ENCODE data around the gene NBAS. TPM values are rescaled to one million over a fixed set of nuclear protein-coding genes. Genes with fewer than 3 reads are reported as not detected.

NBAS gene
- total RNA-seq, 1 experiment from 2014 or later: 28.9 TPM

DNA sequence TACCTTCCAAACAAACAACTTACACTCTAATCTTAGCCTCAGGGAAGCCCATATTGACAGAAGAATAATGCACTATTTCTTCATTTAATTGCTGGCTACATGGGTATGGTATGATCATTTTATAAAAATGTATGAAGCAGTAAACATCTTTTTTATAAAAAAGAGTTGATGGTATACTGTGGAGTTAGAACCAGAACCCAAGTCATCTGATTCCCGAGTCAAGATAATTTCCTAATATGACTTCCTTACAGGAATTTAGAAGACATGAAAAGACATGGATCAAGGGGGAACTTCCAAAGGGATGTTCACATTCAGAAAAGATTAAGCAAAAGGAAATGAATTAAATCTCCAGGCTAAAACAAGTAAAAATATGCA is 171.8 kb downstream of the NBAS start:
- intact Hi-C loops (cut with micrococcal nuclease; ENCODE audit: unreplicated experiment): no loop called here
- no peak for TF ChIP-seq CTCF (conservative IDR thresholded peaks at IDR 0.05)
- no peak for TF ChIP-seq EZH2 (IDR thresholded peaks at IDR 0.05; ENCODE audit: low read depth)
- Histone ChIP-seq H3K9me3 (ENCODE audit: insufficient read depth, low read depth) (no peaks in the 10 kb centered on the region; the same call in 1 of the 2 replicates), H4K20me1 (ENCODE audit: insufficient read depth) (no peaks in the 10 kb centered on the region), H3K4me2 (no peak overlapping the region), H3K4me1 (replicated peaks; ENCODE audit: insufficient read depth) (no peaks in the 10 kb centered on the region; the same call in 1 of the 2 replicates), H3K9me2 (ENCODE audit: insufficient read depth) (0 out of 2 replicates have a peak, but pooled peaks cover 7% of the 10 kb centered on the region), H3K27me3 (ENCODE audit: insufficient read depth, low read depth) (no peaks in the 10 kb centered on the region), H3K4me3 (no peak overlapping the region), H3F3A (ENCODE audit: insufficient read depth, low read depth) (no peaks in the 10 kb centered on the region), H3K27ac (no peak overlapping the region), H3K36me3 (ENCODE audit: low read depth) (no peaks in the 10 kb centered on the region), H2AFZ (no peak overlapping the region), H3K79me2 (ENCODE audit: low read depth) (no peaks in the 10 kb centered on the region)
- ChIA-PET CTCF (no interaction called here), POLR2A (ENCODE audit: unreplicated experiment) (no interaction called here)
- DNase-seq: no peak
- BruUV-seq (replicated peaks): no TSS peak

- H3K9me3 ChIP-seq (ENCODE audit: insufficient read depth, low read depth): no peaks in the 10 kb centered on the region; the same call in 1 of the 2 replicates
- ChIA-PET POLR2A (ENCODE audit: unreplicated experiment) (no interaction called here), CTCF (no interaction called here)
- H3K36me3 ChIP-seq (ENCODE audit: low read depth): no peaks in the 10 kb centered on the region
- no peak for TF ChIP-seq EZH2 (IDR thresholded peaks at IDR 0.05; ENCODE audit: low read depth)
- TF ChIP-seq CTCF (conservative IDR thresholded peaks at IDR 0.05): no peak
- no TSS peak for BruUV-seq (replicated peaks)
- peak overlapping the region; percentile 42; the same call in 1 of the 2 replicates for H2AFZ ChIP-seq
- peak overlapping the region; percentile 19 for H3K27ac ChIP-seq
- DNase-seq: no peak
- H3K9me2 ChIP-seq (ENCODE audit: insufficient read depth): 0 out of 2 replicates have a peak, but pooled peaks cover 7% of the 10 kb centered on the region
- H3F3A ChIP-seq (ENCODE audit: insufficient read depth, low read depth): no peaks in the 10 kb centered on the region
- H4K20me1 ChIP-seq (ENCODE audit: insufficient read depth): no peaks in the 10 kb centered on the region
- intact Hi-C loops (cut with micrococcal nuclease; ENCODE audit: unreplicated experiment): no loop called here
- H3K4me2 ChIP-seq: no peak overlapping the region
- H3K79me2 ChIP-seq (ENCODE audit: low read depth): no peaks in the 10 kb centered on the region
- H3K4me3 ChIP-seq: no peak overlapping the region
- no peaks in the 10 kb centered on the region for H3K27me3 ChIP-seq (ENCODE audit: insufficient read depth, low read depth)
- H3K4me1 ChIP-seq (replicated peaks; ENCODE audit: insufficient read depth): no peaks in the 10 kb centered on the region; the same call in 1 of the 2 replicates
Measured at GRCh38 chr2:15388406-15389325, 172.5 kb downstream of the NBAS start.

DNA sequence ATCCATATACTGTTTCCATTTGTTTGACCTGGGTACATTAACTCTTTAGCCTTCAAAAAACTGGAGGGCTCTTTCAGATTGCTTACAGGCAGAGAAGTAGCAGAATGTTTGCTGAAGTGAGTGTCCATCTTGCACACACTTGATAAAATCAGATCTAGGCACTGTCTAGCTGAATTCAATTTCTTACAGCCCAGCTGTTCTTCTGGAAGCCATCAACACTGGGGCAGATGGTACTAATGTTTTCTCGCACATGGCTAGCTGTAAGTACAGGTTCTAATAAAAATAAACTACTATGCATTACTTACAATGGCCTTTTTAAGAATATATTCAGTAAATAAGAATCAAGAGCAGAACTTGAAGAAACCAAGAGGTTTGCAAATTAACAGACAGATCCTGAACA is 175.9 kb downstream of the NBAS start:
- TF ChIP-seq EZH2 (IDR thresholded peaks at IDR 0.05; ENCODE audit: low read depth) (no peak), CTCF (conservative IDR thresholded peaks at IDR 0.05) (no peak)
- Histone ChIP-seq H3K36me3 (ENCODE audit: low read depth) (no peaks in the 10 kb centered on the region), H3K9me3 (ENCODE audit: insufficient read depth, low read depth) (no peaks in the 10 kb centered on the region; the same call in 1 of the 2 replicates), H3K4me3 (no peak overlapping the region), H2AFZ (no peak overlapping the region), H3K4me1 (replicated peaks; ENCODE audit: insufficient read depth) (no peaks in the 10 kb centered on the region; the same call in 1 of the 2 replicates), H3K9me2 (ENCODE audit: insufficient read depth) (0 out of 2 replicates have a peak, but pooled peaks cover 7% of the 10 kb centered on the region), H4K20me1 (ENCODE audit: insufficient read depth) (no peaks in the 10 kb centered on the region), H3K27me3 (ENCODE audit: insufficient read depth, low read depth) (no peaks in the 10 kb centered on the region), H3K27ac (no peak overlapping the region), H3K79me2 (ENCODE audit: low read depth) (no peaks in the 10 kb centered on the region), H3F3A (ENCODE audit: insufficient read depth, low read depth) (no peaks in the 10 kb centered on the region), H3K4me2 (no peak overlapping the region)
- intact Hi-C loops (cut with micrococcal nuclease; ENCODE audit: unreplicated experiment): no loop called here
- ChIA-PET CTCF (no interaction called here), POLR2A (ENCODE audit: unreplicated experiment) (no interaction called here)
- DNase-seq: no peak
- BruUV-seq (replicated peaks): no TSS peak
